ENCODE results near the gene GAD2.

- TF ChIP-seq ZNF366 (tag by site-specific recombination; conservative IDR thresholded peaks at IDR 0.05) (no peak), MYNN (tag by site-specific recombination; IDR thresholded peaks at IDR 0.05; ENCODE audit: borderline replicate concordance) (no peak), ZNF169 (tag by site-specific recombination; IDR thresholded peaks at IDR 0.05) (no peak), ZBTB8A (tag by site-specific recombination; IDR thresholded peaks at IDR 0.05) (no peak), CTCF (tag by site-specific recombination; IDR thresholded peaks at IDR 0.05) (no peak), ZNF529 (tag by site-specific recombination; IDR thresholded peaks at IDR 0.05; ENCODE audit: insufficient replicate concordance) (no peak), ZBTB1 (tag by site-specific recombination; IDR thresholded peaks at IDR 0.05) (no peak), REPIN1 (tag by site-specific recombination; IDR thresholded peaks at IDR 0.05; ENCODE audit: low read depth) (no peak), ZNF391 (tag by site-specific recombination; IDR thresholded peaks at IDR 0.05; ENCODE audit: borderline replicate concordance, low read depth) (no peak), REST (tag by site-specific recombination; IDR thresholded peaks at IDR 0.05) (no peak), OSR2 (tag by site-specific recombination; IDR thresholded peaks at IDR 0.05) (no peak), ATF2 (tag by site-specific recombination; IDR thresholded peaks at IDR 0.05; ENCODE audit: low read depth) (no peak), AEBP2 (tag by site-specific recombination; IDR thresholded peaks at IDR 0.05; ENCODE audit: borderline replicate concordance) (no peak)
Measured at GRCh38 chr10:26243351-26243720, 26.8 kb downstream of the GAD2 start.

All from HEK293 (cell line).